IMR-90 (cell line): ENCODE measurements around the gene SRC. TPM values are rescaled to one million over a fixed set of nuclear protein-coding genes. Genes with fewer than 3 reads are reported as not detected.

ENCODE experiments used
- ATAC-seq: fragments of 200-7000 bp; cut with Tn5 transposase; 2 replicates; pipeline ENCODE4 v1.9.1; 2020; ENCODE audit warnings: low read depth, mild to moderate bottlenecking, moderate library complexity
- BruUV-seq: library from RNA; stranded (reverse); fragments of 400-500 nt; replicated peaks from 2 replicates; lab custom pipeline; 2021; lab: Mats Ljungman, UMichigan
- CTCF ChIA-PET: fragments of 300-600 bp; formaldehyde crosslinking; extraction: SDS; loops from one replicate; lab custom pipeline; 2021; ENCODE audit warnings: antibody characterized with exemption; lab: Yijun Ruan, JAX
- POLR2A ChIA-PET: fragments of 300-600 bp; sonication (Branson Sonifier 250); formaldehyde crosslinking; loops from one replicate; lab custom pipeline; 2022; ENCODE audit warnings: antibody characterized with exemption; ENCODE audit not compliant: unreplicated experiment; lab: Charles Lee
- DNase-seq: peaks from one replicate; pipeline ENCODE4 v3.0.0; 2013
- H2AFZ ChIP-seq: replicated peaks from 2 replicates; pipeline ENCODE3; 2013; ENCODE audit warnings: low read length, mild to moderate bottlenecking; ENCODE audit not compliant: poor library complexity
- H2AK5ac ChIP-seq: 2 replicates; pipeline ENCODE4 v1.6.1; 2013; ENCODE audit warnings: low read depth, low read length, inconsistent platforms
- H2AK9ac ChIP-seq: replicated peaks from 2 replicates; pipeline ENCODE3; 2013; ENCODE audit warnings: mild to moderate bottlenecking, low read depth, low read length, moderate library complexity; ENCODE audit not compliant: poor library complexity
- H2BK120ac ChIP-seq: 2 replicates; pipeline ENCODE4 v1.6.1; 2013; ENCODE audit warnings: low read depth, low read length, inconsistent platforms
- H2BK15ac ChIP-seq: 3 replicates; pipeline ENCODE4 v1.6.1; 2013; ENCODE audit warnings: low read depth, low read length, inconsistent platforms
- H2BK20ac ChIP-seq: 2 replicates; pipeline ENCODE4 v1.6.1; 2013; ENCODE audit warnings: low read depth, mild to moderate bottlenecking, inconsistent platforms, low read length, moderate library complexity
- H2BK5ac ChIP-seq: 2 replicates; pipeline ENCODE4 v1.6.1; 2013; ENCODE audit warnings: mild to moderate bottlenecking, low read depth, low read length, inconsistent platforms; ENCODE audit not compliant: poor library complexity, severe bottlenecking
- H3K14ac ChIP-seq: replicated peaks from 2 replicates; pipeline ENCODE4 v1.6.1; 2013; ENCODE audit warnings: low read depth, low read length, inconsistent platforms
- H3K18ac ChIP-seq: 2 replicates; pipeline ENCODE4 v1.6.1; 2013; ENCODE audit warnings: low read depth, low read length, control low read depth
- H3K23ac ChIP-seq: 2 replicates; pipeline ENCODE4 v1.6.1; 2013; ENCODE audit warnings: low read depth, low read length, inconsistent platforms
- H3K27ac ChIP-seq: 2 replicates; pipeline ENCODE4 v1.5.1; 2013; ENCODE audit warnings: mild to moderate bottlenecking, control low read depth, low read length; ENCODE audit not compliant: insufficient read depth
- H3K27me3 ChIP-seq: 2 replicates; pipeline ENCODE4 v1.6.1; 2013; ENCODE audit warnings: low read length; ENCODE audit not compliant: control insufficient read depth, insufficient read depth
- H3K36me3 ChIP-seq: 2 replicates; pipeline ENCODE4 v1.6.1; 2013; ENCODE audit warnings: low read length, mixed read lengths; ENCODE audit not compliant: control insufficient read depth, insufficient read depth
- H3K4ac ChIP-seq: 2 replicates; pipeline ENCODE4 v1.6.1; 2013; ENCODE audit warnings: low read depth, low read length, inconsistent platforms
- H3K4me1 ChIP-seq: 2 replicates; pipeline ENCODE4 v1.6.1; 2013; ENCODE audit warnings: low read length, mixed read lengths; ENCODE audit not compliant: control insufficient read depth, insufficient read depth
- H3K4me2 ChIP-seq: 2 replicates; pipeline ENCODE4 v1.6.1; 2013; ENCODE audit warnings: low read depth, mild to moderate bottlenecking, control low read depth, low read length, moderate library complexity
- H3K4me3 ChIP-seq: 2 replicates; pipeline ENCODE4 v1.5.1; 2013; ENCODE audit warnings: low read depth, mild to moderate bottlenecking, control low read depth, low read length, moderate library complexity; ENCODE audit not compliant: insufficient read depth
- H3K56ac ChIP-seq: 2 replicates; pipeline ENCODE4 v1.6.1; 2013; ENCODE audit warnings: low read length, inconsistent platforms; ENCODE audit not compliant: insufficient read depth; ENCODE audit errors: extremely low read depth
- H3K79me1 ChIP-seq, 2 experiments: 2 replicates each; pipeline ENCODE4 v1.6.1; 2013; ENCODE audit warnings: low read length in 2 of 2, inconsistent platforms in 1 of 2, low read depth in 1 of 2
- H3K9ac ChIP-seq: 2 replicates; pipeline ENCODE4 v1.6.1; 2013; ENCODE audit warnings: low read depth, low read length, control low read depth
- H3K9me1 ChIP-seq: 2 replicates; pipeline ENCODE4 v1.6.1; 2013; ENCODE audit warnings: low read length, inconsistent platforms; ENCODE audit not compliant: insufficient read depth
- H3K9me3 ChIP-seq: 2 replicates; pipeline ENCODE4 v1.6.1; 2013; ENCODE audit warnings: low read length; ENCODE audit not compliant: control insufficient read depth, insufficient read depth
- H4K20me1 ChIP-seq: 2 replicates; pipeline ENCODE4 v1.6.1; 2013; ENCODE audit warnings: low read length, inconsistent platforms; ENCODE audit not compliant: insufficient read depth
- H4K5ac ChIP-seq: 2 replicates; pipeline ENCODE4 v1.6.1; 2013; ENCODE audit warnings: mild to moderate bottlenecking, low read depth, low read length, control low read depth
- H4K8ac ChIP-seq, 2 experiments: 2 replicates each; pipeline ENCODE4 v1.6.1; 2013; ENCODE audit warnings: low read depth in 2 of 2, low read length in 2 of 2, control low read depth in 1 of 2, inconsistent platforms in 1 of 2
- H4K91ac ChIP-seq: 2 replicates; pipeline ENCODE4 v1.6.1; 2013; ENCODE audit warnings: low read depth, low read length, inconsistent platforms; ENCODE audit not compliant: insufficient read depth
- CEBPB ChIP-seq: IDR thresholded peaks from 2 replicates; pipeline ENCODE4 v1.6.1; 2012; ENCODE audit warnings: low read depth, low read length, improper control_type of control experiment
- CHD1 ChIP-seq: IDR thresholded peaks from 2 replicates; pipeline ENCODE4 v1.6.1; 2012; ENCODE audit warnings: low read depth, low read length, improper control_type of control experiment
- FOS ChIP-seq: fragments of 150-350 bp; IDR thresholded peaks from 2 replicates; pipeline ENCODE4 v1.6.1; 2016; ENCODE audit warnings: low read depth, low read length
- MXI1 ChIP-seq: IDR thresholded peaks from 2 replicates; pipeline ENCODE4 v1.6.1; 2012; ENCODE audit warnings: low read depth, mild to moderate bottlenecking, low read length, moderate library complexity, borderline replicate concordance
- NFE2L2 ChIP-seq: fragments of 150-350 bp; IDR thresholded peaks from 2 replicates; pipeline ENCODE4 v1.6.1; 2016; ENCODE audit warnings: low read depth, mild to moderate bottlenecking, low read length
- POLR2A ChIP-seq: IDR thresholded peaks from 2 replicates; pipeline ENCODE4 v1.6.1; 2012; ENCODE audit warnings: mild to moderate bottlenecking, low read depth, low read length
- RCOR1 ChIP-seq: IDR thresholded peaks from 2 replicates; pipeline ENCODE4 v1.6.1; 2012; ENCODE audit warnings: mild to moderate bottlenecking, low read length, improper control_type of control experiment; ENCODE audit not compliant: insufficient replicate concordance
- SMC3 ChIP-seq: fragments of 150-350 bp; IDR thresholded peaks from 2 replicates; pipeline ENCODE4 v1.6.1; 2016; ENCODE audit warnings: low read depth, mild to moderate bottlenecking, antibody characterized with exemption, low read length, moderate library complexity
- WGBS, 2 experiments: methylation state at CpG; one replicate each; pipeline versions ENCODE4 v1.1.5 to v1.1.7; 2013; ENCODE audit warnings: missing lambda C conversion rate in 2 of 2; ENCODE audit not compliant: insufficient read length in 1 of 2; ENCODE audit errors: extremely low coverage in 2 of 2; 5-methylcytosine and 5-hydroxymethylcytosine counted together
- dilution Hi-C: fragments of 300-500 bp; cut with HindIII; formaldehyde crosslinking; loops from one replicate; pipeline ENCODE4 v1.14.3; 2018; ENCODE audit warnings: low sequenced_read_pairs; ENCODE audit not compliant: unreplicated experiment
- in situ Hi-C: fragments of 300-500 bp; cut with MboI; formaldehyde crosslinking; loops from 3 replicates; pipeline ENCODE4 v1.14.3; 2019; ENCODE audit warnings: low sequenced_read_pairs, inconsistent platforms, mixed read lengths
- intact Hi-C: fragments of 100-400 bp; cut with micrococcal nuclease; formaldehyde crosslinking; loops from 2 replicates; pipeline ENCODE4 v1.10.0; 2022
- polyA plus RNA-seq, 3 experiments: library from polyadenylated mRNA; depleted of rRNA; stranded (reverse); fragments of >200 nt; gene quantifications; 2 replicates each; pipeline ENCODE4 v1.2.3, GENCODE V29; 2012; ENCODE audit warnings: low replicate concordance in 1 of 3
- total RNA-seq: library from RNA; depleted of rRNA; stranded (reverse); fragments of >200 nt; gene quantifications from 2 replicates; pipeline ENCODE4 v1.2.3, GENCODE V29; 2012

SRC gene
- total and polyA plus RNA-seq, 2 of the 4 experiments (the other 2 are of a cell fraction): 7.0 to 24.2 TPM

DNA sequence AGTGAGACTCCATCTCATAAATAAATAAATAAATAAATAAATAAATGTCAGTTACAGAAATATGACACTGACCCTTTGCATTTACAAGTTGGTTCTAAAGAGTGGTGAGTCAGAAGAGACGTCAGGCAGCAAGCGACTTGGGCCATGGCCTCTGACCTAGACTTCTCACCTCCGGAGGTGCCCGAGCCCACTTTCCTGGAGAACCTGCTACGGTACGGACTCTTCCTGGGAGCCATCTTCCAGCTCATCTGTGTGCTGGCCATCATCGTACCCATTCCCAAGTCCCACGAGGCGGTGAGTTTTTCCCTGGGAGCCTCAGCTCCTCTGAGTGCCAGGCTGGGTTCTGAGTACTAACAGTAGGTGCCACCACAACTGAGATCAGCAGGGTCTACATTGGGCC lies 44.8 kb upstream of the SRC start:
- BruUV-seq: no TSS peak
- peaks cover 19% of the 10 kb centered on the region for H3K4me1 ChIP-seq
- no peak overlapping the region for H2AK9ac ChIP-seq
- no peak overlapping the region for H4K91ac ChIP-seq
- intact Hi-C loops: no loop called here
- 100% methylated on average over 3 of the region's 9 CpGs; no CpG with 5 or more reads in 1 of the 2 experiments for WGBS, 2 experiments
- no peak overlapping the region for H2AFZ ChIP-seq
- H3K18ac ChIP-seq: no peak overlapping the region
- no peak overlapping the region for H4K5ac ChIP-seq
- no peak overlapping the region for H3K23ac ChIP-seq
- no peak for TF ChIP-seq POLR2A
- TF ChIP-seq SMC3: no peak
- TF ChIP-seq FOS: no peak
- no peak for TF ChIP-seq CEBPB
- no peak for TF ChIP-seq RCOR1
- TF ChIP-seq CHD1: no peak
- TF ChIP-seq MXI1: no peak
- TF ChIP-seq NFE2L2: no peak
- peaks cover 20% of the 10 kb centered on the region; the same call in 1 of the 2 replicates for H4K20me1 ChIP-seq
- dilution Hi-C loops: no loop called here
- H2AK5ac ChIP-seq: no peak overlapping the region
- no peak overlapping the region for H3K56ac ChIP-seq
- H3K4ac ChIP-seq: no peak overlapping the region
- no peak overlapping the region for H3K4me2 ChIP-seq
- H2BK5ac ChIP-seq: no peak overlapping the region
- peaks cover 40% of the 10 kb centered on the region for H3K9me1 ChIP-seq
- H3K79me1 ChIP-seq: peaks cover 44 to 75% of the 10 kb centered on the region in 2 experiments
- ATAC-seq: no peak
- POLR2A ChIA-PET: no interaction called here
- CTCF ChIA-PET: no interaction called here
- H2BK120ac ChIP-seq: no peak overlapping the region
- H3K14ac ChIP-seq: no peak overlapping the region
- H3K27me3 ChIP-seq: no peaks in the 10 kb centered on the region
- H2BK20ac ChIP-seq: no peak overlapping the region; the same call in 1 of the 2 replicates
- no peak for DNase-seq
- in situ Hi-C loops: no loop called here
- peaks cover 20% of the 10 kb centered on the region for H3K36me3 ChIP-seq
- no peak overlapping the region for H3K27ac ChIP-seq
- no peak overlapping the region for H3K4me3 ChIP-seq
- no peak overlapping the region for H4K8ac ChIP-seq
- no peaks in the 10 kb centered on the region for H3K9me3 ChIP-seq
- H2BK15ac ChIP-seq: no peak overlapping the region
- H3K9ac ChIP-seq: no peak overlapping the region
